ENCODE measurements around the gene KCNK18. TPM values are rescaled to one million over a fixed set of nuclear protein-coding genes. Genes with fewer than 3 reads are reported as not detected.
A peak's percentile ranks its signal among the peaks of the same experiment; 100 is the strongest.
"Not testable (repeated sequence)": the region's sequence is repeated elsewhere in the genome, so short reads cannot be mapped to it uniquely, and the experiment has no call there.

The KCNK18 gene
- total RNA-seq, 1 donor from 2014 or later: not detected

DNA sequence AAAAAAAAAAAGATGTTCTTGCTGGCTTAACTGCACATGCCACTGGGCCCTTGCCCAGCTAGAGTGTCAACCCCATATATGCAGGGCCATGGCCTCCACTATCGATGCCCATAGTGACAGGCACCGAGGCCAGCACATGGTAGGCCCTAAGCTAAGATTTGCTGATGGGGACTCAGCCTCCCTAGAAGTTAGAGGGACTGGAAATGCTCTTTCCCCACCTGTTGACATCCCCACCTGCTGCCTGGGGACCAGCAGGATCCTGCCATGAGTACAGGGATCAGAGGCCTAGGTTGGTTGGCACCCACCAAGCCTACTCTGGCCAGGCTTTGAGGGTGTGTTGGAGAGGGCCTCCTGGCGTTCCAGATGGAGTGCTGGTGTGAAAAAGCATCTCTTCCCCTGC lies 27.6 kb downstream of the KCNK18 start:
- no peak overlapping the region for H3K4me3 ChIP-seq (ENCODE audit: low read depth, low read length)
- TF ChIP-seq CTCF (IDR thresholded peaks at IDR 0.05; ENCODE audit: insufficient read depth, low read length, severe bottlenecking): no peak
- no peaks in the 10 kb centered on the region for H3K27me3 ChIP-seq (ENCODE audit: control insufficient read depth, insufficient read depth, low read length)
- no peaks in the 10 kb centered on the region for H3K36me3 ChIP-seq (ENCODE audit: control insufficient read depth, insufficient read depth, low read length)
- DNase-seq (ENCODE audit: low read depth): no peak
- no peak for FAIRE-seq

- no peaks in the 10 kb centered on the region for H3K27me3 ChIP-seq (ENCODE audit: control insufficient read depth, insufficient read depth, low read length)
- no peaks in the 10 kb centered on the region for H3K36me3 ChIP-seq (ENCODE audit: control insufficient read depth, insufficient read depth, low read length)
- FAIRE-seq (no peak), DNase-seq (ENCODE audit: low read depth) (peak; percentile 41)
- no peak overlapping the region for H3K4me3 ChIP-seq (ENCODE audit: low read depth, low read length)
- peak; percentile 72 for TF ChIP-seq CTCF (IDR thresholded peaks at IDR 0.05; ENCODE audit: insufficient read depth, low read length, severe bottlenecking)
Observed at GRCh38 chr10:117226813-117227451, 29.6 kb downstream of the KCNK18 start.

- FAIRE-seq (no peak), DNase-seq (ENCODE audit: low read depth) (no peak)
- TF ChIP-seq CTCF (IDR thresholded peaks at IDR 0.05; ENCODE audit: insufficient read depth, low read length, severe bottlenecking): no peak
- Histone ChIP-seq H3K27me3 (ENCODE audit: control insufficient read depth, insufficient read depth, low read length) (peaks cover 2% of the 10 kb centered on the region), H3K36me3 (ENCODE audit: control insufficient read depth, insufficient read depth, low read length) (no peaks in the 10 kb centered on the region), H3K4me3 (ENCODE audit: low read depth, low read length) (no peak overlapping the region)
Observed at GRCh38 chr10:117228210-117228609, 30.9 kb downstream of the KCNK18 start.

GRCh38 chr10:117230107-117230506 lies 32.8 kb downstream of the KCNK18 start:
- not testable (repeated sequence) for DNase-seq (ENCODE audit: low read depth); H3K27me3 ChIP-seq (ENCODE audit: control insufficient read depth, insufficient read depth, low read length); H3K36me3 ChIP-seq (ENCODE audit: control insufficient read depth, insufficient read depth, low read length); FAIRE-seq; H3K4me3 ChIP-seq (ENCODE audit: low read depth, low read length)

GRCh38 chr10:117237401-117237991 lies 40.2 kb downstream of the KCNK18 start:
- DNase-seq (ENCODE audit: low read depth) (no peak), FAIRE-seq (no peak)
- Histone ChIP-seq H3K4me3 (ENCODE audit: low read depth, low read length) (no peak overlapping the region), H3K36me3 (ENCODE audit: control insufficient read depth, insufficient read depth, low read length) (no peaks in the 10 kb centered on the region), H3K27me3 (ENCODE audit: control insufficient read depth, insufficient read depth, low read length) (peaks cover 20% of the 10 kb centered on the region)
- TF ChIP-seq CTCF (IDR thresholded peaks at IDR 0.05; ENCODE audit: insufficient read depth, low read length, severe bottlenecking): no peak

DNA sequence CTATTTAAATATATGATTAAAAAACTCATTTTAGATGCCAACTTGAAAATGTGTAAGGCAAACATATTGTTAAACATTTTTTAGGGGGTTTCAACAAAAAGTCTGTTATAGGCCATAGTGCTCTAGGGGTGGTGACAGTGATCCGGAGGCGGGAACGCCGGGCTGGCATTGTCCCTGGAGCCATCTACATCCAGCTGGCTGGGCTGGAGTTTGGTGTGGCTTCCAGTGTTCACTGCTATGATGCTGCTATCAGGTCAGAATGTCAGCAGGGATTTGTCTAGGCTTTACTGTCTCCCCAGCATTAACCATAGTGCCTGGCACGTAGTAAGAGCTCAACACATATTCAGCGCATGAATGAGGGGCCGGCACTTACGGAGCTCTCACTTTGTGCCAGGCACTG lies 41.8 kb downstream of the KCNK18 start:
- no peak for DNase-seq (ENCODE audit: low read depth)
- Histone ChIP-seq H3K27me3 (ENCODE audit: control insufficient read depth, insufficient read depth, low read length) (peaks cover 21% of the 10 kb centered on the region), H3K36me3 (ENCODE audit: control insufficient read depth, insufficient read depth, low read length) (no peaks in the 10 kb centered on the region), H3K4me3 (ENCODE audit: low read depth, low read length) (no peak overlapping the region)
- FAIRE-seq: no peak
- TF ChIP-seq CTCF (IDR thresholded peaks at IDR 0.05; ENCODE audit: insufficient read depth, low read length, severe bottlenecking): no peak
